ENCODE results near the gene MT1A. TPM values are rescaled to one million over a fixed set of nuclear protein-coding genes. Genes with fewer than 3 reads are reported as not detected.

The MT1A gene
- total RNA-seq, 1 donor from 2014 or later: not detected

GRCh38 chr16:56630134-56630533 lies 8.3 kb upstream of the MT1A start:
- DNase-seq (ENCODE audit: low read depth): no peak

- no peak for DNase-seq (ENCODE audit: low read depth)
Measured at GRCh38 chr16:56631197-56631596, 7.3 kb upstream of the MT1A start.

- no peak for DNase-seq (ENCODE audit: low read depth)
Measured at GRCh38 chr16:56631832-56632155, 6.7 kb upstream of the MT1A start.

GRCh38 chr16:56632156-56632847 lies 6.2 kb upstream of the MT1A start, which contains the start of gene MT1M:
MT1M (plus strand) TSS chr16:56632659; CDS start chr16:56632732, 73 bp downstream.
- no peak for DNase-seq (ENCODE audit: low read depth)

DNA sequence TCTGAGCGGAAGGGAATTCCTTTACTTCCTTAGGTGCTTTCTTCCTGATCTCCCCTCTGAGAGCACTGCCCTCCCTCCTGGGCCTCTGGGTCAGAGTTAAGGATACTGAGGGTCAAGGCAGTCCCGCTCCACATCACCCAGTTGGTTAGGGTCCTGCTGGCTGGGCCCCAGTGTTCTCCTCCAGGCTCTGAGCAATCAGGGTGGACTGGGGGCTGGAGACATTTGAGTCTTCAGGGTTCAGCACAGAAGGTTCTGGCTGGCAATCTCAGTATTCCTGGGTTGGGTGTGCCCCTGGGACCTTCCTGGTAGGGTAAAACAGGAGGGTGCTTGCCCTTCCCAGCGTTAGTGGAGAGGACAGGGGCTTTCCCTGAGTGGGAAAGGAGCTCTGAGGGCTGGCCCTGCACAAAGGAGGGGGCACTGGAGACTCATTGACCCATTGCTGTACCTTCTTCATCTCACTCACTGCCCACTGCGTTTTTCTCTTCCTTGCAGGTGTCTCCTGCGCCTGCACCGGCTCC lies 5.6 kb upstream of the MT1A start:
- no peak for DNase-seq (ENCODE audit: low read depth)

- DNase-seq (ENCODE audit: low read depth): no peak
Measured at GRCh38 chr16:56633535-56633934, 4.9 kb upstream of the MT1A start.

GRCh38 chr16:56634715-56635440 lies 3.6 kb upstream of the MT1A start:
- DNase-seq (ENCODE audit: low read depth): no peak

DNA sequence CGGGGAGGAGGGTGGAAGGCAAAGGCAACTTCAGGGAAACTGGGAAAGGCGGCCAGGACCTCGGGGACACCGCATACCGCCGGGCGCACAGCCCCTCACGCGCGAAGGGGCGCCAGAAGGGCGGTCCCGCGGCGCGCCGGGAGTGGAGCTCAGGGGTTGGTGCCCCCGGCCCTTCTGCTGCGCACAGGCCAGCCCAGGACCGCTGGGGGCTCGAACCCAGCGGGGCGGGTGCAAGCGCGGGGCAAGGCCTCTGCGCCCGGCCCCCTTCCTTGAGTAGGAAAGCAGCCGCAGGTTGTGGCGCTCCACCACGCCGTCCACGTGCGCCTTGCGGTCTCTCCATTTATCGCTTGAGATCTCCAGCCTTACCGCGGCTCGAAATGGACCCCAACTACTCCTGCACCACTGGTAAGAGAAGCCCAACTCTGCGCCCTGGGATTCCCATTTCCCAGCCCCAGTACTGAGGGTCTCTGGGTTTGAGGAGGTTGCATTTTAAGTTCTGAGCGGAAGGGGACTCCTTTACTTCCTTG lies 3.0 kb upstream of the MT1A start:
- no peak for DNase-seq (ENCODE audit: low read depth)

DNA sequence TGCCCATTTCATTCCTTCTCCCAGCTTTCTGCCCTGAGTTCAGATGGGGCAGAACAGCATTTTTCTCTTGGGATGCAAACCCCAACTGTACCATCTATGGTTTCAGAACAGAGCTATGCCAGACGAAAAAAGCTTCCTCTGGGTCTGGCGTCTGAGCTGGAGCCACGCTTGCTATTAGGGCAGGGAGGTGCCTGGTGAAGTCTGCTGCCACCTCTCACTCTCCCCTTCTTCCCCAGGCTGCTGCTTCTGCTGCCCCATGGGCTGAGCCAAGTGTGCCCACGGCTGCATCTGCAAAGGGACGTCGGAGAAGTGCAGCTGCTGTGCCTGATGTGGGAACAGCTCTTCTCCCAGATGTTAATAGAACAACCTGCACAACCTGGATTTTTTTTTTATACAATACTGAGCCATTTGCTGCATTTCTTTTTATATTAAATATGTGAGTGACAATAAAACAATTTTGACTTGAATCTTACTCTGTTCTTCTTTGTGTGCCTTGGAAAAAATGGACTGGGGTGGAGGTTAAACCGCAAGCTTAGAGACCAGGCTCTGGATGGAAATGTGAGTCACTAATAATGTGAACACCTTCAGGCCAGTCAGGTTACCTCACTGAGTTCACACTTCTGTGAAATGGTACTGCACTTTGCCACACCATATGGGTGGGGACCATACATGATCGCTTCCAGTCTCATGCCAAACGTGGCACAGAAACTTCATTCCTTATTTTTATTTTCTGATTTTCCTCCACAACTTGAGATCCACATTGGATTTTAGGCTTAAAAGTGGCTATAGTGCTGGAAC lies 1.7 kb upstream of the MT1A start:
- no peak for DNase-seq (ENCODE audit: low read depth)

DNA sequence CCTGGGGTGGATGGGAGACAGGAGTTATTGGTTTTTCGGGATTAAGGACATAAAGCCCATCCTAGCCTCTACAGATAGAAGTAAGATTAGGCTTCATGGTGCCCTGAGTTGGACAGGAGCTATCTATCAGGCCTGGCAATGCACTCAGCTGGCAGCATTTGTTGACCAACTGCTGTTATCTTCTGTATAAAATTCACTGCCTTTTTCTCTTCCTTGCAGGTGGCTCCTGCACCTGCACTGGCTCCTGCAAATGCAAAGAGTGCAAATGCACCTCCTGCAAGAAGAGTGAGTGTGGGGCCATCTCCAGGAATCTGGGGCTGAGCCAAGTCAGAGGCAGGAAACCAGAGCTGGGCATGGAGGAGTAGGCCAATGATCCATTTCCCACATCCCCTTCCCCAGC lies 579 bp downstream of the MT1A start:
- DNase-seq (ENCODE audit: low read depth): no peak

GRCh38 chr16:56640076-56640475 lies 1.6 kb downstream of the MT1A start:
- DNase-seq (ENCODE audit: low read depth): no peak

DNA sequence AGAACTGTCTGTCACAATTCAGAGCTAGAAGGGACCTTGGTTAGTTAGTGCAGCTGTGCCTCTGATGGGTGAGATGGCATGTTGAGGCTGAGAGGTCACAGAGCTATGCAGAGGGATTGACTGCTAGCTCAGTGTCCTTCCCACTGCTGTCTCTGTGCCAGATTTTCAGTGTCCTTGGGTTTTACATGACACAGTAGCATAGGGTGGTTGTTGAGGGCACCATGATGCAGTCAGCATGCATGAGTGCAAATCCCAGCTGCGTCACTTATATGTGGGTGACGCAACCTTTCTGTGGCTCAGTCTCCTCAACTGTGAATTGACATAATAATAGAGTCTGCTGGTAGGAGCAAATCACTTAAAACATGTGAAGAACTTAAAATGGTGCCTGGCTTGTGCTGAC lies 2.7 kb downstream of the MT1A start:
- DNase-seq (ENCODE audit: low read depth): peak; percentile 77

DNA sequence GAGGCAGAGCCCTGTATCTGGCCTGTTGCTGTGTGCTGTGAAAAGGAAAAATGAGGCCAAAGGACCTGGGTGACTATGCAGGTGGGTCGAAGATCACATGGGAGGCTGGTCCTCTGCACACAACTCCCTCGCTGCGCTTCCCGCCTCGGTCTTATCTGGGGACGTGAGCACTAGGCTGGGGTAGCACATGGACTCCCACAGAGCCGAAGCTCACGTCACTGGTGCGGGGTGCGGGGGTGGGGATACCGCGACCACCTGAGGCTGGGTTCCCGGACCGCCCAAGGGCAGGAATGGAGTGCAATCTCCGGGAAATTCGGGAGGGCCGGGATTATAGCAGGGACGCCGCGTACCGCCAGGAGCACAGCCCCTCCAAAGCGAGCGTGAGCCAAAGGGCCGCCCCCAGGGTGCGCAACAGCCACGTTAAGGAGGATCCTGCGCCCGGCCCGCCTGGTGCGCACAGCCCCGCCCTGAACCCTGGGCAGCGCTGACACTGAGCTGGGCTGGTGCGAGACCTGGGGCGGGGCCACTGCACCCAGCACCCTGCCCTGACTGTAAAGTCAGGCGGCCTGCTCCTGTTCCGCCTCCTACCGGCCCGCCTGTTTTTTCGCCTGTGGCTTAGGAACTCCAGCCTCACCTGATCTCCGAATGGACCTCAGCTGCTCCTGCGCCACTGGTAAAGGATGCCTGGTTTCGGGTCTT lies 4.8 kb downstream of the MT1A start:
- peak; percentile 24 for DNase-seq (ENCODE audit: low read depth)

- no peak for DNase-seq (ENCODE audit: low read depth)
Measured at GRCh38 chr16:56643833-56644232, 5.4 kb downstream of the MT1A start.

DNA sequence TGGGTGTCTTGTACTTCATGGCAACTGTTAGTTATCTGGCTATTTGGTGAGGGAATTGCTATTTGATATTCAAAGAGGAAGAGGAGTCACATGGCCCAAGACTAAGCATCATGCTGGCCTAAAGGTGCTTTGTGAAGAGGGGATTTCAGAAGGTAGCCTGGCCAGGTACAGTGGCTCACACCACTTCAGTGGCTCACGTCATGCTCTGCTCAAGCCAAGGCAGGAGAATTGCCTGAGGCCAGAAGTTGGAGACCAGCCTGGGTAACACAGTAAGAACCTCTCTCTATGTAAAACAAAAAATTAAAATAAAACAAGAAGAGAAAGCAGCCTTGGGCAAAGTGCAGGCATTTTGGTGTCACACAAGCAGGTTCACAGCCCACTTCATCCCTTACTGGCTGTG lies 6.8 kb downstream of the MT1A start:
- no peak for DNase-seq (ENCODE audit: low read depth)

DNA sequence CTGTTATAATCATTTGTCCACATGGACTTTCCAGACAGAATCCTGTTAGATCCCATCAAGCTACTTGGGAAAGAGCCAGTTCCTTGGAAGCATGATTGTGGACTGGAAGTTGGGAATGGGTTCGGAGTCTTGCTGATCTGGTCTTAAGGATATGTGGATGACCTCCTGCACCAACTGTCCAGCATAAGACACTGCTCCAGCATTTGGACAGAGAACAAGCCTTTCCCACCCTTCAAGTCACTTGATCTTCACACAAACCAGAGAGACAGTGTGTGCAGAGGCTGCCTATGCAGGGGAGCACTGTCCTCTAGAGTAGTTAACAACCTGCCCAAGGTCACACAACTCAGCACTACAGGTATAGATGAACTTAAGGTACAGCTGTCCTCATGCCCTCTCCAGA lies 7.4 kb downstream of the MT1A start:
- DNase-seq (ENCODE audit: low read depth): no peak

- no peak for DNase-seq (ENCODE audit: low read depth)
Measured at GRCh38 chr16:56647641-56648431, 9.4 kb downstream of the MT1A start.

DNA sequence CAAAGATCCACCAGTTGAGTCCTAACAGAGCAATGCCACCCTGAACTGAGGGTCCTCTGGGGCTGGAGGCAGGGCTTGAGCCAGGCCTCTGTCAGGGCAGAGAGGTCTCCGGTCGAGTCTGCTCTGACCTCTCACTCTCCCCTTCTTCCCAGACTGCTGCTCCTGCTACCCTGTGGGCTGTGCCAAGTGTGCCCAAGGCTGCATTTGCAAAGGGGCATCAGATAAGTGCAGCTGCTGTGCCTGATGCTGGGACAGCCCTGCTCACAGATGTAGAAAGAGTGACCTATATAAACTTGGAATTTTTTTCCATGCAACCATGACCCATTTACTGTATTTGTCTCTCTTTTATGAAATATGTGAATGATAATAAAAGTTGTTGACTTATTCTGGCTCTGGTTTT lies 10.8 kb downstream of the MT1A start:
- no peak for DNase-seq (ENCODE audit: low read depth)

DNA sequence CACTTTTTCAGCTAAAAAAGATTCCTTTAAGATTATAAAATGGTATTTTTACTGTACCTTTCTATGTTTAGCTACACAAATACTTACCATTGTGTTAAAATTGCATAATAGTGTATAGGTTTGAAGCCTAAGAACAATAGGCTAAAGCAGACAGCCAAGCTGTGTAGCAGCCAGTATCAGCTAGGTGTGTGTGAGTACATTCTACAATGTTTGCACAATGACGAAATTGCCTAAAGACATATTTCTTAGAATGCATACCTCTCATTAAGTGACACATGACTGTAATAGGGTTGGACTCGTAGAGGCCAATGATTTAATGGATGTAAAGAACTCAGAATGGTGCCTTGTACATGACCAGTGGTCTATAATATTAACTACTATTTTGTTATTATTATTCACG lies 11.4 kb downstream of the MT1A start:
- no peak for DNase-seq (ENCODE audit: low read depth)

GRCh38 chr16:56651586-56651985 lies 13.1 kb downstream of the MT1A start, which contains the start of gene MT1B:
MT1B (plus strand) TSS chr16:56651886; CDS start chr16:56651954, 68 bp downstream.
- no peak for DNase-seq (ENCODE audit: low read depth)

Data from myocyte (in vitro differentiated cells).